Ovary (tissue), 9 donors: Measurements from ENCODE around the gene STAC. TPM values are rescaled to one million over a fixed set of nuclear protein-coding genes. Genes with fewer than 3 reads are reported as not detected.

ENCODE experiments used
- DNase-seq, 5 donors: peaks; one replicate each; pipeline ENCODE4 v3.0.0-alpha.2; 2019 to 2020
- H3K27ac ChIP-seq, 2 donors: fragments of 200-600 bp; one replicate each; pipeline versions ENCODE4 v1.5.1 to v1.8.0; 2019 to 2022
- H3K27me3 ChIP-seq: fragments of 200-600 bp; one replicate; pipeline ENCODE4 v1.8.0; 2022
- H3K36me3 ChIP-seq: fragments of 200-600 bp; sonication (generic); one replicate; pipeline ENCODE4 v1.5.1; 2019
- H3K4me1 ChIP-seq: one replicate; pipeline ENCODE4 v1.8.1; 2013; ENCODE audit warnings: mild to moderate bottlenecking, moderate library complexity; ENCODE audit not compliant: insufficient read depth
- H3K4me3 ChIP-seq: fragments of 200-600 bp; sonication (generic); one replicate; pipeline ENCODE4 v1.5.1; 2017
- H3K9me3 ChIP-seq, 2 donors: fragments of 200-600 bp in 1 of 2; sonication (generic) in 1 of 2; one replicate each; pipeline versions ENCODE4 v1.5.1 to v1.8.1; 2013 to 2019; ENCODE audit warnings: mild to moderate bottlenecking in 1 of 2, moderate library complexity in 1 of 2
- CTCF ChIP-seq, 3 donors: fragments of 450-650 bp in 2 of 3; fragments of 200-600 bp in 1 of 3; IDR thresholded peaks; one replicate each; pipeline versions ENCODE4 v1.5.1 to v1.8.0; 2016 to 2022; ENCODE audit warnings: antibody characterized with exemption in 3 of 3, mild to moderate bottlenecking in 1 of 3
- EP300 ChIP-seq: sonication (generic); formaldehyde crosslinking; IDR thresholded peaks from one replicate; pipeline ENCODE4 v1.6.1; 2017; ENCODE audit warnings: antibody characterized with exemption
- POLR2A ChIP-seq: fragments of 450-650 bp; IDR thresholded peaks from one replicate; pipeline ENCODE4 v1.6.1; 2017; ENCODE audit warnings: antibody characterized with exemption, mild to moderate bottlenecking, moderate library complexity
- WGBS, 3 donors: extraction: QIAGEN DNeasy Blood & Tissue Kit in 1 of 3; methylation state at CpG; one replicate each; pipeline versions ENCODE4 v1.1.5 to v1.1.7; 2013 to 2017; 5-methylcytosine and 5-hydroxymethylcytosine counted together
- intact Hi-C, 4 donors: fragments of 100-400 bp; cut with DNase I; formaldehyde crosslinking; loops; one replicate each; pipeline versions ENCODE4 v1.11.0 to v1.15.1; 2022 to 2023
- polyA plus RNA-seq, 2 donors: library from polyadenylated mRNA; stranded (reverse); fragments of 200-250 nt in 1 of 2; fragments of 350-450 nt in 1 of 2; fragmentation: Illumina TruSeq in 1 of 2; extraction: RNeasy Lipid Tissue Mini Kit (QIAGEN cat#74804) in 1 of 2; gene quantifications; one replicate each; pipeline ENCODE4 v1.2.3, GENCODE V29; 2013 to 2014
- total RNA-seq, 7 donors: library from RNA; depleted of rRNA in 2 of 7; stranded (reverse); fragments of >200 nt in 2 of 7; fragmentation: NEBNext Ultra II Directional in 3 of 7; extraction: Animal tissue kit (Norgen Biotek cat#: 25700) in 3 of 7; gene quantifications; one replicate each; pipeline versions ENCODE4 v1.1.0 to v1.2.4, GENCODE V29; 2016 to 2023
- donor health status: DM: no; HTN: no; CAD: no; lungs with moderate emphysema.
- donor health status: DM: no; HTN: no; CAD: no.
- donor health status: Bipolar disorder and iron deficiency.
- donor health status: DM: yes; HTN: yes; CAD: no.
- donor health status: DM: no; HTN: no; CAD: no.
- donor health status: DM: yes; HTN: yes; CAD: no.

Gene STAC
- total and polyA plus RNA-seq, 9 donors: 0.58 to 8.4 (median 1.2) TPM

GRCh38 chr3:36546226-36546625 is 165.9 kb downstream of the STAC start:
- intact Hi-C loops: no loop called here

GRCh38 chr3:36548712-36549111 is 168.4 kb downstream of the STAC start:
- H3K27me3 ChIP-seq: no peaks in the 10 kb centered on the region
- WGBS, 3 donors: 57 to 76% (median 59%) methylated on average over 2 of the region's 2 CpGs
- H3K4me3 ChIP-seq: no peak overlapping the region
- H3K9me3 ChIP-seq: no peaks in the 10 kb centered on the region
- H3K36me3 ChIP-seq: no peaks in the 10 kb centered on the region
- DNase-seq: no peak
- TF ChIP-seq EP300 (no peak), CTCF (IDR thresholded peaks at IDR 0.05) (no peak), POLR2A (no peak)
- intact Hi-C loops: no loop called here
- H3K4me1 ChIP-seq: no peaks in the 10 kb centered on the region
- no peak overlapping the region for H3K27ac ChIP-seq

More at GRCh38 chr3:36546226-36546625, 165.9 kb downstream of the STAC start:
- WGBS, 3 donors: 9 to 15% (median 10%) methylated on average over 5 of the region's 5 CpGs
- Histone ChIP-seq H3K27ac (no peak overlapping the region), H3K9me3 (no peaks in the 10 kb centered on the region), H3K4me1 (no peaks in the 10 kb centered on the region), H3K27me3 (no peaks in the 10 kb centered on the region), H3K36me3 (no peaks in the 10 kb centered on the region), H3K4me3 (no peak overlapping the region)
- TF ChIP-seq POLR2A: no peak
- no peak for TF ChIP-seq CTCF (IDR thresholded peaks at IDR 0.05)
- no peak for TF ChIP-seq EP300
- no peak for DNase-seq

GRCh38 chr3:36557021-36557707 is 176.9 kb downstream of the STAC start:
- TF ChIP-seq CTCF (IDR thresholded peaks at IDR 0.05): no peak
- no peak for TF ChIP-seq EP300
- no peak for TF ChIP-seq POLR2A
- no peaks in the 10 kb centered on the region for H3K27me3 ChIP-seq
- 68 to 77% (median 72%) methylated on average over 2 of the region's 2 CpGs for WGBS, 3 donors

GRCh38 chr3:36557708-36558421 is 177.6 kb downstream of the STAC start:
- intact Hi-C loops: no loop called here
- 64 to 70% (median 66%) methylated on average over 5 of the region's 5 CpGs for WGBS, 3 donors
- no peaks in the 10 kb centered on the region for H3K9me3 ChIP-seq
- H3K4me3 ChIP-seq: no peak overlapping the region
- no peaks in the 10 kb centered on the region for H3K27me3 ChIP-seq
- no peak overlapping the region for H3K27ac ChIP-seq
- no peaks in the 10 kb centered on the region for H3K36me3 ChIP-seq
- DNase-seq: no peak
- H3K4me1 ChIP-seq: no peaks in the 10 kb centered on the region
- TF ChIP-seq POLR2A (no peak), EP300 (no peak), CTCF (IDR thresholded peaks at IDR 0.05) (no peak)

More at GRCh38 chr3:36557021-36557707, 176.9 kb downstream of the STAC start:
- no peaks in the 10 kb centered on the region for H3K4me1 ChIP-seq
- no peaks in the 10 kb centered on the region for H3K36me3 ChIP-seq
- H3K4me3 ChIP-seq: no peak overlapping the region
- no peaks in the 10 kb centered on the region for H3K9me3 ChIP-seq
- H3K27ac ChIP-seq: no peak overlapping the region
- intact Hi-C loops: no loop called here
- DNase-seq: no peak
